Gastrocnemius medialis (tissue), 4 donors: ENCODE data around the gene CHRNA9. TPM values are rescaled to one million over a fixed set of nuclear protein-coding genes. Genes with fewer than 3 reads are reported as not detected.

Experiments used
- ATAC-seq, 2 donors: fragments of 150-250 bp; one replicate each; pipeline ENCODE4 v1.9.1; 2016
- DNase-seq, 2 donors: peaks; one replicate each; pipeline ENCODE4 v3.0.0-alpha.2; 2019
- H3K27ac ChIP-seq, 4 donors: fragments of 200-600 bp; sonication (generic); 1 replicate in 1 of 4; 2 replicates in 3 of 4; pipeline ENCODE4 v1.5.1; 2016 to 2018; ENCODE audit warnings: mild to moderate bottlenecking in 2 of 4, moderate library complexity in 1 of 4
- H3K27me3 ChIP-seq, 3 donors: fragments of 200-600 bp; sonication (generic) in 2 of 3; 1 replicate in 1 of 3; 2 replicates in 2 of 3; pipeline versions ENCODE4 v1.5.1 to v1.6.0; 2016 to 2019; ENCODE audit warnings: mild to moderate bottlenecking in 1 of 3, moderate library complexity in 1 of 3
- H3K36me3 ChIP-seq, 2 donors: fragments of 200-600 bp; sonication (generic) in 1 of 2; one replicate each; pipeline ENCODE4 v1.5.1; 2017 to 2018
- H3K4me1 ChIP-seq, 2 donors: fragments of 200-600 bp; sonication (generic) in 1 of 2; one replicate each; pipeline ENCODE4 v1.5.1; 2016 to 2017; ENCODE audit warnings: mild to moderate bottlenecking in 2 of 2
- H3K4me3 ChIP-seq, 4 donors: fragments of 200-600 bp; sonication (generic) in 3 of 4; 1 replicate in 1 of 4; 2 replicates in 3 of 4; pipeline ENCODE4 v1.5.1; 2016 to 2019; ENCODE audit warnings: mild to moderate bottlenecking in 2 of 4
- H3K9me3 ChIP-seq, 3 donors: fragments of 200-600 bp; sonication (generic) in 2 of 3; 1 replicate in 1 of 3; 2 replicates in 2 of 3; pipeline ENCODE4 v1.5.1; 2016 to 2019
- POLR2A ChIP-seq, 2 donors: fragments of 450-650 bp; IDR thresholded peaks; one replicate each; pipeline ENCODE4 v1.6.1; 2017; ENCODE audit warnings: antibody characterized with exemption in 2 of 2, mild to moderate bottlenecking in 2 of 2, moderate library complexity in 2 of 2
- in situ Hi-C, 4 donors: fragments of 200-750 bp; cut with MboI; loops; one replicate each; pipeline versions ENCODE4 v1.15.0 to v1.8.0; 2017; ENCODE audit warnings: low sequenced_read_pairs in 4 of 4
- intact Hi-C: fragments of 100-400 bp; cut with DNase I; formaldehyde crosslinking; loops from one replicate; pipeline ENCODE4 v1.15.1; 2023; ENCODE audit warnings: low total_unique reads
- total RNA-seq, 4 donors: library from RNA; depleted of rRNA; stranded (reverse); fragments of >200 nt; gene quantifications; one replicate each; pipeline versions ENCODE4 v1.1.0 to v1.2.3, GENCODE V29; 2016
- TF ChIP-seq, protein P1 (sequence below), 5 experiments: fragments of 450-650 bp in 3 of 5; fragments of 200-600 bp in 2 of 5; sonication (generic) in 2 of 5; IDR thresholded peaks in 4 of 5; conservative IDR thresholded peaks in 1 of 5; 1 replicate in 4 of 5; 2 replicates in 1 of 5; pipeline ENCODE4 v1.5.1; 2016 to 2019; ENCODE audit warnings: antibody characterized with exemption in 5 of 5, mild to moderate bottlenecking in 3 of 5, moderate library complexity in 3 of 5

Gene CHRNA9
- total RNA-seq, 4 donors from 2014 or later = not detected

DNA sequence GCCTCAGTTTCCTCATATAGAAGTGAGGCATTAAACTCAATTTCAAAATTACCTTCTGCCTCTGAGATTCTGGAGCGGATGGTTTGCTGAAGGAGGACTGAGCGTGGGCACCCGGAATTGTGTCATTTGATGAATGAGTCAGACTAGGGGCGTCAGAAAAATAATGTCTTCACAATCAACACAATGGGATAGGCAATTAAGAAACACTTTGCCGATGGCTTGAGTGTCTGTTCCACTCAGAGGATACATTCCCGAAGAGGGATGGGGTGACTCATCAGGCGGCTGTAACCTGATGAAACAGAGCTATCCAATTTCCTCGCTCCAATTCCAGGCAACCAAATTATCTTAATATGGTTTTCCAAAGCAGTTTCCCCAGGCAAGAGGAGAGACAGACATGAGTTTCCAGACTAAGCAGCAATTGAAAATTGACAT is 1.2 kb upstream of the CHRNA9 start:
- H3K27me3 ChIP-seq = no peaks in the 10 kb centered on the region
- ATAC-seq (peak; percentile 70 to 95), DNase-seq (peak in 1 of 2 donors; percentile 12)
- intact Hi-C loops (no loop called here), in situ Hi-C loops (no loop called here)
- no peak overlapping the region for H3K27ac ChIP-seq
- no peaks in the 10 kb centered on the region for H3K9me3 ChIP-seq
- no peak overlapping the region for H3K4me3 ChIP-seq
- H3K4me1 ChIP-seq = peaks cover 0 to 10% of the 10 kb centered on the region in 2 donors
- TF ChIP-seq, protein P1, sequence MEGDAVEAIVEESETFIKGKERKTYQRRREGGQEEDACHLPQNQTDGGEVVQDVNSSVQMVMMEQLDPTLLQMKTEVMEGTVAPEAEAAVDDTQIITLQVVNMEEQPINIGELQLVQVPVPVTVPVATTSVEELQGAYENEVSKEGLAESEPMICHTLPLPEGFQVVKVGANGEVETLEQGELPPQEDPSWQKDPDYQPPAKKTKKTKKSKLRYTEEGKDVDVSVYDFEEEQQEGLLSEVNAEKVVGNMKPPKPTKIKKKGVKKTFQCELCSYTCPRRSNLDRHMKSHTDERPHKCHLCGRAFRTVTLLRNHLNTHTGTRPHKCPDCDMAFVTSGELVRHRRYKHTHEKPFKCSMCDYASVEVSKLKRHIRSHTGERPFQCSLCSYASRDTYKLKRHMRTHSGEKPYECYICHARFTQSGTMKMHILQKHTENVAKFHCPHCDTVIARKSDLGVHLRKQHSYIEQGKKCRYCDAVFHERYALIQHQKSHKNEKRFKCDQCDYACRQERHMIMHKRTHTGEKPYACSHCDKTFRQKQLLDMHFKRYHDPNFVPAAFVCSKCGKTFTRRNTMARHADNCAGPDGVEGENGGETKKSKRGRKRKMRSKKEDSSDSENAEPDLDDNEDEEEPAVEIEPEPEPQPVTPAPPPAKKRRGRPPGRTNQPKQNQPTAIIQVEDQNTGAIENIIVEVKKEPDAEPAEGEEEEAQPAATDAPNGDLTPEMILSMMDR (IDR thresholded peaks at IDR 0.05 in 4 of 5, conservative IDR thresholded peaks at IDR 0.05 in 1 of 5) = no peak
- no peak for TF ChIP-seq POLR2A (IDR thresholded peaks at IDR 0.05)
- no peaks in the 10 kb centered on the region for H3K36me3 ChIP-seq

DNA sequence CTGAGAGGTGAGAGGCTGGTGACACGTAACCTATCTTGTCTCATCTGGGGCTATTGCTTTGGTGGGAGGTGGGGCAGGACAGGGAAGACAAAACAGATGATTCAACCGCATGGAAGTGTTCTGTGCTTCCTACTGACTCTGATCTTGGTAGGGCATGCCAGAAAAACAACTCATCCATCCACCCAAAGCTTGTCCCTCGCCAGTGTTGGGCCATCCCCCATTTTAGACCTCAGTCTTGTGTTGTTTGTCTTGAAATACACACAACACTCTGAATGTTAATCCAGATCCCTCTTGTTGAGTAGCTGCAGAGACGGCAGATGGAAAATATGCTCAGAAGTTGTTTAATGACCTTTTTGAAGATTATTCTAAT is 377 bp downstream of the CHRNA9 start:
- no peak for ATAC-seq
- Histone ChIP-seq H3K4me3 (no peak overlapping the region), H3K9me3 (no peaks in the 10 kb centered on the region), H3K27me3 (no peaks in the 10 kb centered on the region), H3K4me1 (peaks cover 0 to 10% of the 10 kb centered on the region in 2 donors), H3K27ac (no peak overlapping the region), H3K36me3 (no peaks in the 10 kb centered on the region)
- in situ Hi-C loops (no loop called here), intact Hi-C loops (no loop called here)
- no peak for DNase-seq
- TF ChIP-seq, protein P1 (IDR thresholded peaks at IDR 0.05 in 4 of 5, conservative IDR thresholded peaks at IDR 0.05 in 1 of 5) = no peak
- TF ChIP-seq POLR2A (IDR thresholded peaks at IDR 0.05) = no peak

DNA sequence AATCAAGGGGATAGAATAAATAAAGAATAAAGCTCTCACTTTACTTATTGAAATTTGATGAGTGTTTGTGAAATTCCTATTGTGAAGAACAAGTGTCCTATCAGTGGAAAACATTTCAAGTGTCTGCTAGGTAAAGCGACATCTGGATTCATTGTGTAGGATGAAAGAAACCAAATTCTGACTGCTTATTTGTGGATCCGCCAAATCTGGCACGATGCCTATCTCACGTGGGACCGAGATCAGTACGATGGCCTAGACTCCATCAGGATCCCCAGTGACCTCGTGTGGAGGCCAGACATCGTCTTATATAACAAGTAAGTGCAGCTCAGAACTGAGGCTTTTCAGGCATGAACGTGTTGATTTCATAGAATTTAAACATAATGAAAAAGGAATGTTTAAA is 1.9 kb downstream of the CHRNA9 start:
- Histone ChIP-seq H3K27me3 (no peaks in the 10 kb centered on the region), H3K9me3 (no peaks in the 10 kb centered on the region), H3K27ac (no peak overlapping the region), H3K36me3 (no peaks in the 10 kb centered on the region), H3K4me1 (peaks cover 0 to 10% of the 10 kb centered on the region in 2 donors), H3K4me3 (no peak overlapping the region)
- TF ChIP-seq, protein P1 (IDR thresholded peaks at IDR 0.05 in 4 of 5, conservative IDR thresholded peaks at IDR 0.05 in 1 of 5) = no peak
- TF ChIP-seq POLR2A (IDR thresholded peaks at IDR 0.05) = no peak
- intact Hi-C loops = no loop called here
- ATAC-seq (no peak), DNase-seq (no peak)
- in situ Hi-C loops = no loop called here

DNA sequence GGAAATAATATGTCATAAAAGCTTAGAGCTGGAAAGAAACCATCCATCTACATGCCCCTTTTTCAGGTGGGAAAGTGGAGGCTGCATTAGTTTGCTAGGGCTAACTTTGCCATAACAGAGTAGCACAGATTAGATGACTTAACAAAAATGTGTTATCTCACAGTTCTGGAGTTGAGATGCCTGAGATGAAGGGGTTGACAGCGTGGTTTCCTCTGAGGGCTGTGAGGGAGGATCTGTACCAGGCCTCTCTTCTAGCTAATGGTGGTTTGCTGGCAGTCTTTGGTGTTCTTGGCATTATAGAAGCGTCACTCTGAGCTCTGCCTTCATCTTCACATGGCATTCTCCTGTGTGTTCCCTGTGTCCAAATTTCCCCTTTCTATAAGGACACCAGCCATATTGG is 2.4 kb downstream of the CHRNA9 start:
- Histone ChIP-seq H3K36me3 (no peaks in the 10 kb centered on the region), H3K4me1 (peaks cover 0 to 10% of the 10 kb centered on the region in 2 donors), H3K9me3 (no peaks in the 10 kb centered on the region), H3K4me3 (no peak overlapping the region), H3K27me3 (no peaks in the 10 kb centered on the region), H3K27ac (no peak overlapping the region)
- ATAC-seq = no peak
- in situ Hi-C loops = no loop called here
- TF ChIP-seq, protein P1 (IDR thresholded peaks at IDR 0.05 in 4 of 5, conservative IDR thresholded peaks at IDR 0.05 in 1 of 5) = no peak
- TF ChIP-seq POLR2A (IDR thresholded peaks at IDR 0.05) = no peak
- intact Hi-C loops = no loop called here
- DNase-seq = no peak

DNA sequence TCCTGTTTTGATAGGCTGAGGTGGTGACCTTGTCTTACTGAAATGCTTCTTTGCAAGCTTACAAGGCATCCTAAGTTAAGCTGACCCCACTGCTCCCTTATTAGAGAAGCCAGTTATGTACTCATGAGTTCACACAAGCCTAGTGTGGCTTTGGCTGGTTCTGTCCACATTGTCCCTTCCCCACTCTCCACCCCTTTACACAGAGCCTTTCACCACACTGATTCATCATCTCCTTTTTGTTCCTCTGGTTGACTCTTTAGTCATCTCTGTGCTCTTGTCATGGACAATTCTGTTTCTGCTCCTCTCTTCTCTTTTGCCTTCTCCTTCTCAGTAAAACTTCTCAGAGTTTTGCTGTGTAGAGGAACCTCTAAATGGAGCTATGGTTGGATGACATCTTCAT is 4.9 kb downstream of the CHRNA9 start:
- Histone ChIP-seq H3K4me1 (no peaks in the 10 kb centered on the region), H3K27me3 (no peaks in the 10 kb centered on the region), H3K4me3 (no peak overlapping the region), H3K9me3 (no peaks in the 10 kb centered on the region), H3K27ac (no peak overlapping the region), H3K36me3 (no peaks in the 10 kb centered on the region)
- DNase-seq = no peak
- no peak for TF ChIP-seq POLR2A (IDR thresholded peaks at IDR 0.05)
- TF ChIP-seq, protein P1 (IDR thresholded peaks at IDR 0.05 in 4 of 5, conservative IDR thresholded peaks at IDR 0.05 in 1 of 5) = no peak
- no peak for ATAC-seq
- intact Hi-C loops = no loop called here
- in situ Hi-C loops = no loop called here
